Gastroesophageal sphincter (tissue), 4 donors: ENCODE measurements around the gene TMEM51. TPM values are rescaled to one million over a fixed set of nuclear protein-coding genes. Genes with fewer than 3 reads are reported as not detected.

Experiments
- ATAC-seq: fragments of 150-250 bp; one replicate; pipeline ENCODE4 v1.9.1; 2016; ENCODE audit warnings: mild to moderate bottlenecking, moderate library complexity
- H3K27ac ChIP-seq, 4 donors: fragments of 200-600 bp; sonication (generic) in 3 of 4; 1 replicate in 3 of 4; 2 replicates in 1 of 4; pipeline ENCODE4 v1.5.1; 2016 to 2019
- H3K27me3 ChIP-seq: fragments of 200-600 bp; sonication (generic); one replicate; pipeline ENCODE4 v1.5.1; 2019
- H3K36me3 ChIP-seq, 2 donors: fragments of 200-600 bp; sonication (generic); one replicate each; pipeline ENCODE4 v1.5.1; 2019; ENCODE audit warnings: control low read depth in 1 of 2
- H3K4me1 ChIP-seq, 3 donors: fragments of 200-600 bp; sonication (generic); 1 replicate in 2 of 3; 2 replicates in 1 of 3; pipeline ENCODE4 v1.5.1; 2016 to 2019; ENCODE audit warnings: control low read depth in 2 of 3
- H3K4me3 ChIP-seq, 2 donors: fragments of 200-600 bp; sonication (generic); one replicate each; pipeline ENCODE4 v1.5.1; 2019; ENCODE audit warnings: mild to moderate bottlenecking in 1 of 2, moderate library complexity in 1 of 2
- H3K9me3 ChIP-seq, 3 donors: fragments of 200-600 bp; sonication (generic); one replicate each; pipeline ENCODE4 v1.5.1; 2017 to 2019; ENCODE audit warnings: control low read depth in 2 of 3
- EP300 ChIP-seq: sonication (generic); formaldehyde crosslinking; IDR thresholded peaks from one replicate; pipeline ENCODE4 v1.6.1; 2017; ENCODE audit warnings: antibody characterized with exemption, mild to moderate bottlenecking
- POLR2A ChIP-seq, 2 donors: fragments of 450-650 bp; IDR thresholded peaks; one replicate each; pipeline ENCODE4 v1.6.1; 2017; ENCODE audit warnings: antibody characterized with exemption in 2 of 2, mild to moderate bottlenecking in 2 of 2, moderate library complexity in 1 of 2
- POLR2AphosphoS5 ChIP-seq: sonication (generic); formaldehyde crosslinking; IDR thresholded peaks from one replicate; pipeline ENCODE4 v1.6.1; 2017; ENCODE audit warnings: antibody characterized with exemption
- WGBS, 2 donors: methylation state at CpG; one replicate each; pipeline ENCODE4 v1.1.5; 2018; ENCODE audit warnings: low coverage in 1 of 2; 5-methylcytosine and 5-hydroxymethylcytosine counted together
- total RNA-seq, 4 donors: library from RNA; depleted of rRNA; stranded (reverse); fragments of >200 nt; gene quantifications; one replicate each; pipeline ENCODE4 v1.1.0, GENCODE V29; 2016
- TF ChIP-seq, protein P1 (sequence below), 4 experiments: fragments of 200-600 bp in 2 of 4; fragments of 450-650 bp in 2 of 4; sonication (generic) in 1 of 4; IDR thresholded peaks; one replicate each; pipeline ENCODE4 v1.5.1; 2017 to 2019; ENCODE audit warnings: antibody characterized with exemption in 4 of 4, mild to moderate bottlenecking in 2 of 4, moderate library complexity in 2 of 4

Gene TMEM51
- total RNA-seq, 4 donors from 2014 or later, result 12.6 to 34.7 (median 17.7) TPM

DNA sequence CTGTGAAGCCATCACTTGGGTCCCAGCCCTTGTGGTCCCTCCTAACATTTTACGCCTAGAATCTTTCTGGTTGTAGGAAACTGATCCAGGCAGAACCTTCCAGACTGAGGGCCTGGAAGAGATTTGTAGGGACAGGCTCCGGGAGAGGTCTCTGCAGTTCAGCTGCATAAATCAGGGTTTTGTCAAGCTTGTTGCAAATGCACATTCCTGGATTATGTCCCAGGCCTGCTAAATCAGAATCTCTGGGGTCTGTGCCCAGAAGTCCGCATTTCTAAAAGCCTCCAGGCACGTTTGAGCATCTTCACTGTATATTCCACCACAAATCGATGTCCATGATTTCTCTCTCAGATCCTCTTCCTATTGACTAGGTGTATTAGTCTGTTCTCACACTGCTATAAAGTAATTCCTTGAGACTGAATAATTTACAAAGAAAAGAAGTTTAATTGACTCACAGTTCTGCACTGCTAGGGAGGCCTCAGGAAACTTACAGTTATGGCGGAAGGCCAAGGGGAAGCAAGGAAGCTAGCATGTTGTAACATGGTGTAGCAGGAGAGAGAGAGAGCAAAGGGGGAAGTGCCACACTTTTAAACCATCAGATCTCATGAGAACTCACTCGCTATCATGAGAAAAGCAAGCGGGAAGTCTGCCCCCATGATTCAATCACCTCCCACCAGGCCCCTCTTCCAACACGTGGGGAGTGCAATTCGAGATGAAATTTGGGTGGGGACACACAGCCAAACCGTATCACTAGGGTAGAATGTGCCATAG, 92.2 kb downstream of the TMEM51 start:
- WGBS, 2 donors, result 35 to 48% methylated on average over 8 to 9 of the region's 11 CpGs
- peaks cover 8% of the 10 kb centered on the region for H3K27me3 ChIP-seq
- peaks cover 3 to 50% (median 17%) of the 10 kb centered on the region in 3 donors for H3K4me1 ChIP-seq
- H3K36me3 ChIP-seq, result no peaks in the 10 kb centered on the region
- H3K9me3 ChIP-seq, result no peaks in the 10 kb centered on the region
- TF ChIP-seq, protein P1, sequence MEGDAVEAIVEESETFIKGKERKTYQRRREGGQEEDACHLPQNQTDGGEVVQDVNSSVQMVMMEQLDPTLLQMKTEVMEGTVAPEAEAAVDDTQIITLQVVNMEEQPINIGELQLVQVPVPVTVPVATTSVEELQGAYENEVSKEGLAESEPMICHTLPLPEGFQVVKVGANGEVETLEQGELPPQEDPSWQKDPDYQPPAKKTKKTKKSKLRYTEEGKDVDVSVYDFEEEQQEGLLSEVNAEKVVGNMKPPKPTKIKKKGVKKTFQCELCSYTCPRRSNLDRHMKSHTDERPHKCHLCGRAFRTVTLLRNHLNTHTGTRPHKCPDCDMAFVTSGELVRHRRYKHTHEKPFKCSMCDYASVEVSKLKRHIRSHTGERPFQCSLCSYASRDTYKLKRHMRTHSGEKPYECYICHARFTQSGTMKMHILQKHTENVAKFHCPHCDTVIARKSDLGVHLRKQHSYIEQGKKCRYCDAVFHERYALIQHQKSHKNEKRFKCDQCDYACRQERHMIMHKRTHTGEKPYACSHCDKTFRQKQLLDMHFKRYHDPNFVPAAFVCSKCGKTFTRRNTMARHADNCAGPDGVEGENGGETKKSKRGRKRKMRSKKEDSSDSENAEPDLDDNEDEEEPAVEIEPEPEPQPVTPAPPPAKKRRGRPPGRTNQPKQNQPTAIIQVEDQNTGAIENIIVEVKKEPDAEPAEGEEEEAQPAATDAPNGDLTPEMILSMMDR (IDR thresholded peaks at IDR 0.05), result no peak
- no peak for TF ChIP-seq POLR2A (IDR thresholded peaks at IDR 0.05)
- peak; percentile 41 for TF ChIP-seq POLR2AphosphoS5
- TF ChIP-seq EP300, result no peak
- ATAC-seq, result peak; percentile 10
- H3K4me3 ChIP-seq, result no peak overlapping the region
- H3K27ac ChIP-seq, result peak overlapping the region in 3 of 4 donors; percentile 44 to 54 (median 48)

DNA sequence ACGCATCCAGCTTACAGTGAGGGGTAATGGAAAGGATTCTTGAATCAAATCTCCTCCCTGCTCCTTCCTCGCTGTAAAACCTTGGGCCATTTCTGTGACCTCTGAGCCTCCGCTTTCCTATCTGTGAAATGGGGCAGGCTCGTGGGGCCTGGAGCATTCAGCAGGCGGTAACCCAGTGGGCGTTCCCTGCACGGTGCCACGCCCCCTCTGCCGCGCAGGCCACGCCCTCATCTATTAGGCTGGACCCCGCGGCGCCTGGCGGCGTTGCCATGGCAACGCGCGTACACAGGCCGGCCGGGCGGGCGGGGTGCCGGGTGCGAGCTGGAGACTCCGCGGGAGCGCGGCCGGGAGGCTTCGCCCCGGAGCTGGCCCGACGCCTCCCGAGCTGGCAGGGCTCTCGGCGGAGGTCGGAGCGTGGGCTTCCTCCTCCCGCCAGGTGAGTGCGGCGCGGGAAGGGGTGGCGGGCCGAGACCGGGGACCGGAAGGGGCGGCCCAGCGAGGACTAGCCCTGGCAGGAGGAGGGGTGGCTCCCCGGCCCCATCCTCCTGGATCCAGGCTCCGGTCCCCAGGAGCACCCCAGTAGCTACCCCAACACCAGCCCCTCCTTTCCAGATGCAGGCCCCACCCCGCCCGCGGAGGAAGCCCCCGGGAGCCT, 93.5 kb downstream of the TMEM51 start, which contains the start of gene FHAD1:
Gene FHAD1, plus strand, starts transcription at position 264 of the 655 bp plus-strand sequence. CDS start 4,562 bp downstream, outside the sequence.
- ATAC-seq, result peak; percentile 34
- H3K27me3 ChIP-seq, result peaks cover 8% of the 10 kb centered on the region
- no peak for TF ChIP-seq POLR2A (IDR thresholded peaks at IDR 0.05)
- no peak for TF ChIP-seq EP300
- TF ChIP-seq POLR2AphosphoS5, result no peak
- TF ChIP-seq, protein P1 (IDR thresholded peaks at IDR 0.05), result no peak
- H3K27ac ChIP-seq, result peak within 1 kb of the TSS in 3 of 4 donors; percentile 44 to 54 (median 48)
- H3K4me3 ChIP-seq, result peak within 1 kb of the TSS; percentile 35 to 54
- peaks cover 3 to 50% (median 17%) of the 10 kb centered on the region in 3 donors for H3K4me1 ChIP-seq
- 55 to 90% methylated on average over 2 of the region's 55 CpGs for WGBS, 2 donors
- no peaks in the 10 kb centered on the region for H3K36me3 ChIP-seq
- no peaks in the 10 kb centered on the region for H3K9me3 ChIP-seq

DNA sequence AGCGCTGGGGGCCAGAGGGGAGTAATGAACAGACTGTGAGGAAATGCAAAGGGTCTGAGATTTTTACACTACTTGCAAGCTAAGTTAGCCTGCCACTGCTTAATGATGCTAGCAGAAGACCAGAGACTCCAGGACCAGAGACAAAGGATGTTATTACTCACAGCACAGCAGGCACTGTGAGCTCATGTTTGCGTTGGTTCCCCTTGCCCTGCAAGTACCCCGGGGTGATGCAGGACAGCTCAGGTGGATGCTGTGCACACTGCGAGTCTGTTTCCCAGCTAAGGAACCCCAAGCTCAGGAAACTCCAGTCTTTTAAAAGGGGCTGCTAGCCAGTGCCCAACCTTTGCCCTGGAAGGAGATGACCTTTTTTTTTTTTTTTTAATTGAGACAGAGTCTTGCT, 94.7 kb downstream of the TMEM51 start:
- Histone ChIP-seq H3K9me3 (no peaks in the 10 kb centered on the region), H3K4me3 (no peak overlapping the region), H3K27me3 (peaks cover 8% of the 10 kb centered on the region), H3K4me1 (peaks cover 3 to 45% (median 16%) of the 10 kb centered on the region in 3 donors), H3K36me3 (no peaks in the 10 kb centered on the region), H3K27ac (no peak overlapping the region)
- WGBS, 2 donors, result 92 to 100% methylated on average over 1 to 2 of the region's 4 CpGs
- ATAC-seq, result no peak
- TF ChIP-seq POLR2A (IDR thresholded peaks at IDR 0.05) (no peak), EP300 (no peak), POLR2AphosphoS5 (no peak)
- TF ChIP-seq, protein P1 (IDR thresholded peaks at IDR 0.05), result no peak

DNA sequence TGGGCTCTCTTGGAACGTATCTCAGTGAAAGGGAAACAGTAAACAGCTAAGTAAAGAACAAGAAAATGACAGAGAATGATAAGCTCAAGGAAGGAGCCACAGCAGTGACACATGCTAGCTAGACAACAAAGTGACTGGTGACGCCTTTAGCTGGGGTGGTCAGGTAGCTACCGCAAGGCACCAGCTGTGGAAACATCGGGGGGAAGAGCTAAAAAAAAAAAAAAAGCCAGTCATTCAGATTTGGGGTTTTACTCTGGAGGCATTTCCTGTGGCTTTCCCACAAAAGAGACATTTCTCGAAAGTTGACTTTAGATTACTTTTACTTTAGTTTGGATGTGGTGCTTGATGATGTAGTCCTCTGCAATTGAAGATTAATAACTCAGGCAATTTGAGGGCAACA, 95.5 kb downstream of the TMEM51 start:
- Histone ChIP-seq H3K4me1 (peaks cover 0 to 36% (median 13%) of the 10 kb centered on the region in 3 donors), H3K27ac (no peak overlapping the region), H3K36me3 (no peaks in the 10 kb centered on the region), H3K9me3 (no peaks in the 10 kb centered on the region), H3K4me3 (no peak overlapping the region), H3K27me3 (peaks cover 8% of the 10 kb centered on the region)
- WGBS, 2 donors, result 57 to 58% methylated on average over 5 of the region's 5 CpGs
- no peak for ATAC-seq
- TF ChIP-seq POLR2AphosphoS5 (no peak), POLR2A (IDR thresholded peaks at IDR 0.05) (no peak), EP300 (no peak)
- TF ChIP-seq, protein P1 (IDR thresholded peaks at IDR 0.05), result no peak
